Omental fat pad (tissue), 4 donors: ENCODE measurements around the gene NIPSNAP3A. TPM values are rescaled to one million over a fixed set of nuclear protein-coding genes. Genes with fewer than 3 reads are reported as not detected.
"Not testable (repeated sequence)": the region's sequence is repeated elsewhere in the genome, so short reads cannot be mapped to it uniquely, and the experiment has no call there.

Source experiments
- ATAC-seq: fragments of 150-250 bp; one replicate; pipeline ENCODE4 v1.9.1; 2016; ENCODE audit warnings: mild to moderate bottlenecking, moderate library complexity; ENCODE audit not compliant: low FRiP score
- DNase-seq: peaks from one replicate; pipeline ENCODE4 v3.0.0-alpha.2; 2019; ENCODE audit warnings: low spot score
- CTCF ChIP-seq, 3 donors: fragments of 450-650 bp; IDR thresholded peaks; one replicate each; pipeline ENCODE4 v1.5.1; 2016 to 2017; ENCODE audit warnings: antibody characterized with exemption in 3 of 3, mild to moderate bottlenecking in 3 of 3, moderate library complexity in 2 of 3
- total RNA-seq, 4 donors: library from RNA; depleted of rRNA; stranded (reverse); fragments of >200 nt; gene quantifications; one replicate each; pipeline ENCODE4 v1.1.0, GENCODE V29; 2016

Gene NIPSNAP3A
- 10 to 100 TPM; 22.9 to 39.6 (median 29.6) TPM for total RNA-seq

GRCh38 chr9:104747565-104748358 lies at the start of gene NIPSNAP3A:
Gene NIPSNAP3A (plus strand): TSS chr9:104747683. CDS start chr9:104747793, 110 bp downstream.
- peak; percentile 94 for ATAC-seq
- no peak for TF ChIP-seq CTCF (IDR thresholded peaks at IDR 0.05)
- DNase-seq, result peak; percentile 48

GRCh38 chr9:104700306-104700705 lies 47.2 kb upstream of the NIPSNAP3A start:
- DNase-seq, result no peak
- ATAC-seq, result no peak
- no peak for TF ChIP-seq CTCF (IDR thresholded peaks at IDR 0.05)

GRCh38 chr9:104708737-104709136 lies 38.7 kb upstream of the NIPSNAP3A start:
- not testable (repeated sequence) for DNase-seq, ATAC-seq

GRCh38 chr9:104711604-104712003 lies 35.9 kb upstream of the NIPSNAP3A start:
- DNase-seq, result no peak
- no peak for ATAC-seq
- no peak for TF ChIP-seq CTCF (IDR thresholded peaks at IDR 0.05)

GRCh38 chr9:104725014-104725413 lies 22.5 kb upstream of the NIPSNAP3A start:
- no peak for DNase-seq
- TF ChIP-seq CTCF (IDR thresholded peaks at IDR 0.05), result no peak

GRCh38 chr9:104738452-104738851 lies 9.0 kb upstream of the NIPSNAP3A start:
- ATAC-seq (no peak), DNase-seq (no peak)
- TF ChIP-seq CTCF (IDR thresholded peaks at IDR 0.05), result no peak

More at GRCh38 chr9:104725014-104725413, 22.5 kb upstream of the NIPSNAP3A start:
- no peak for ATAC-seq

GRCh38 chr9:104740621-104741020 lies 6.9 kb upstream of the NIPSNAP3A start:
- ATAC-seq (no peak), DNase-seq (no peak)
- TF ChIP-seq CTCF (IDR thresholded peaks at IDR 0.05), result no peak
